RPMI7951 (cell line): ENCODE results near the gene RAI14. TPM values are rescaled to one million over a fixed set of nuclear protein-coding genes. Genes with fewer than 3 reads are reported as not detected.
"Not testable (repeated sequence)": the region's sequence is repeated elsewhere in the genome, so short reads cannot be mapped to it uniquely, and the experiment has no call there.

ENCODE experiments used
- DNase-seq: peaks from one replicate; pipeline ENCODE4 v3.0.0-alpha.2; 2012; ENCODE audit warnings: low read depth
- total RNA-seq: library from RNA; depleted of rRNA; stranded (reverse); fragments of >200 nt; shearing (Covaris generic); gene quantifications from 2 replicates; pipeline ENCODE4 v1.2.3, GENCODE V29; 2014

The RAI14 gene
- total RNA-seq, 1 experiment from 2014 or later = 36.8 TPM

GRCh38 chr5:34698754-34699153 is 42.6 kb downstream of the RAI14 start:
- DNase-seq = no peak

GRCh38 chr5:34699155-34700077 is 43.3 kb downstream of the RAI14 start:
- DNase-seq = no peak

- DNase-seq = no peak
Measured at GRCh38 chr5:34700078-34700452, 43.9 kb downstream of the RAI14 start.

- not testable (repeated sequence) for DNase-seq
Measured at GRCh38 chr5:34701442-34701841, 45.3 kb downstream of the RAI14 start.

- no peak for DNase-seq
Measured at GRCh38 chr5:34703767-34704713, 47.9 kb downstream of the RAI14 start.

- DNase-seq = no peak
Measured at GRCh38 chr5:34706084-34706483, 50.0 kb downstream of the RAI14 start.

GRCh38 chr5:34707451-34708107 is 51.5 kb downstream of the RAI14 start:
- DNase-seq = no peak

GRCh38 chr5:34708777-34709176 is 52.6 kb downstream of the RAI14 start:
- DNase-seq = no peak

- no peak for DNase-seq
Measured at GRCh38 chr5:34709861-34710673, 53.9 kb downstream of the RAI14 start.

- DNase-seq = no peak
Measured at GRCh38 chr5:34712565-34712964, 56.4 kb downstream of the RAI14 start.

GRCh38 chr5:34715711-34716110 is 59.6 kb downstream of the RAI14 start:
- DNase-seq = no peak

- DNase-seq = no peak
Measured at GRCh38 chr5:34716986-34717385, 60.9 kb downstream of the RAI14 start.

GRCh38 chr5:34717426-34718327 is 61.5 kb downstream of the RAI14 start:
- peak; percentile 94 for DNase-seq

GRCh38 chr5:34718516-34718915 is 62.4 kb downstream of the RAI14 start:
- no peak for DNase-seq

GRCh38 chr5:34719029-34719428 is 62.9 kb downstream of the RAI14 start:
- no peak for DNase-seq

GRCh38 chr5:34721327-34721726 is 65.2 kb downstream of the RAI14 start:
- no peak for DNase-seq

- no peak for DNase-seq
Measured at GRCh38 chr5:34722183-34722582, 66.1 kb downstream of the RAI14 start.

- no peak for DNase-seq
Measured at GRCh38 chr5:34724741-34725140, 68.6 kb downstream of the RAI14 start.

- not testable (repeated sequence) for DNase-seq
Measured at GRCh38 chr5:34727166-34727749, 71.1 kb downstream of the RAI14 start.

- no peak for DNase-seq
Measured at GRCh38 chr5:34728236-34728635, 72.1 kb downstream of the RAI14 start.
